NOMO-1 (cell line): ENCODE results near the gene CDKAL1.
"Not testable (repeated sequence)": the region's sequence is repeated elsewhere in the genome, so short reads cannot be mapped to it uniquely, and the experiment has no call there.

Experiments
- DNase-seq, 2 experiments: peaks; one replicate each; lab custom pipeline; 2025; ENCODE audit not compliant: unreplicated experiment in 2 of 2; lab: John Stamatoyannopoulos, UW

The CDKAL1 gene

DNA sequence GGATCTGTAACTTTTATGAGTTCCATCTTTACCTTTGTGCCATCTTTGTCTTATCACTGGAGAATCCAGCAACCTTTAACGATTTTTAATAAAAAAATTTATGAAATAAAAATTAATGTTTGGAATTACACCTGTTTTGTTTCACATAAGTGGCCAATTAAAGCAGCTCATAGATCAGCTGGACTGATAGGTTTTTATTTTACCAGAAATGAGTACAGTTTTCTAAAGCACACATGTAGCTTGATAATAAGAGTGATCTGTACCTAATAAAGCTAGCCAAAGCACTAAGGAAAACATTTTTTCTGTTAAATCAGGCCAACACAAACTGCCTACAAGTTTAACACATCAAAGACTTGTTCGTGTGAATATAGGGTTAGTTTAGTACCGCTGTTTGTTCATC lies 500.1 kb downstream of the CDKAL1 start:
- DNase-seq, result no peak

DNA sequence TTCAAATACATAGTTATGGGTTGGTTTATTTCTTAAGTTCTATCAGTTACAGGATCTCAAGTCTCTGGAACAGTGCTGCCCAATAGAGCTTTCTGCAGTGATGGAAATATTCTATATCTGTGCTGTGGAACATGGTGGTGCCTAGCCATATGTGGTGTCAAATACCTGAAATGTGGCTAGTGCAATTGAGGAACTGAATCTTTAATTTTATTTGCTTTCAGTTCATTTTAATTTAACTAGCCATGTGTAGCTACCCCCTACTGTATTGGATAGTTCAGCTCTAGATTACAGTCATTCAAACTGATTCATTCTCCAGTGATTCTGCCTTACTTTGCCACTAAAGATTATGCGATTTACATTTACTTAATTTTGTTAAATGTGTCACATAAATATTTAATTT lies 503.2 kb downstream of the CDKAL1 start:
- peak in 1 of 2 experiments; percentile 4 for DNase-seq

DNA sequence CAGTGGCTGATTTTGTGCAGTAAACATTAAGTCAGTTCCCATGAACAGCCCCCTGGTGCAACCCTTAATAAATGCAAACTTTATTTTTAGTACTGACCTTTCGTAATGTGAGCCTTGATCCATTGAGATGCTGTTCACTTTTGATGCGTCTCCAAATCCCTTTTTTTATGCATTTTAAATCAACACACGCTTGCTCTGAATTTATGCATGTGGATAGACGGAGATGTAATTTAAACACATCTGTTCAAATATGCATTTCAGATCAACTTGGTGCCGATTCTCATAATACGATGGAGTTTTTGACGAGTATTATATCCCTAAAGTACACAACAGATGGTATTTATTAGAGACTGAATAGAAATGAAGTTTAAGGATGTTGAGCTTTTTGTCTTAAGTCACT lies 505.7 kb downstream of the CDKAL1 start:
- DNase-seq, result no peak

DNA sequence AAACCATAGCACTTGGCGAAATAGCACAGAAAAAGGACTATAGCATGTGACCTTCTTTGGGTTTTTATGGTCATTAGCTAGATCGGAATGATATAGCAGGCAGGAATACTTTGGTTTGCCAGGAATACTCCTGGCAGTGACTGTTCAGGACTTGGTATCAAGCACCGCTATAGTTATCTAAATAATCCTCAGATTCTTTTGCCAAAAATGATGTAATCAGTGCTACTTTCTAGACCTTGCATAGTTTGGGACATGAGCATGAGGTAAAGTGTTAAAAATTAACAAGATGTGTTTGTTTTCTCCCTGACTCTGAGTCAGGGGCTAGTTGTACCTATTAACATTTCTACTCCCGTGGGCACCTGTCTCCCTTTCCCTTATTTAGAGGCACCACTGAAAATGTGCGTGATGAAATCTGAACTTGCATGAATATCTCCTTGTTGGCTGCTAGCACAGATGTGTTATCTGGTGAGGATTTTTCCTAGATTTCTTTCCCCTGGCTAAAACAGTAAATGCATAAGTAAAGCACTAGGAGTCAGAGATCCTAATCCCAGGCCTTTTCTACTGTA lies 511.0 kb downstream of the CDKAL1 start:
- DNase-seq, result no peak

- DNase-seq, result no peak
These were observed 512.0 kb downstream of the CDKAL1 start for GRCh38 chr6:21046276-21046675.

GRCh38 chr6:21048047-21048446 lies 513.8 kb downstream of the CDKAL1 start:
- DNase-seq, result no peak

GRCh38 chr6:21049148-21049547 lies 514.9 kb downstream of the CDKAL1 start:
- DNase-seq, result no peak

- DNase-seq, result no peak
These were observed 515.3 kb downstream of the CDKAL1 start for GRCh38 chr6:21049572-21049971.

- DNase-seq, result no peak
These were observed 516.7 kb downstream of the CDKAL1 start for GRCh38 chr6:21050935-21051334.

- DNase-seq, result no peak
These were observed 517.5 kb downstream of the CDKAL1 start for GRCh38 chr6:21051777-21052176.

- DNase-seq, result no peak
These were observed 519.4 kb downstream of the CDKAL1 start for GRCh38 chr6:21053612-21054011.

DNA sequence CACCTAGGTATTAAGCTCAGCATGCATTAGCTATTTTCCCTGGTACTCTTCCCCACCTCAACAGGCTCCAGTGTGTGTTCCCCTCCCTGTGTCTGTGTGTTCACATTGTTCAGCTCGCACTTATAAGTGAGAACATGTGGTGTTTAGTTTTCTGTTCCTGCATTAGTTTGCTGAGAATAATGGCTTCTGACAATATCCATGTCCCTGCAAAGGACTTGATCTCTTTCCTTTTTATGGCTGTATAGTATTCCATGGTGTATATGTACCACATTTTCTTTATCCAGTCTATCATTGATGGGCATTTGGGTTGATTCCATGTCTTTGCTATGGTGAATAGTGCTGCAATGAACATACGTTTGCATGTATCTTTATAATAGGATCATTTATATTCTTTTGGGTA lies 521.2 kb downstream of the CDKAL1 start:
- DNase-seq, result not testable (repeated sequence)

DNA sequence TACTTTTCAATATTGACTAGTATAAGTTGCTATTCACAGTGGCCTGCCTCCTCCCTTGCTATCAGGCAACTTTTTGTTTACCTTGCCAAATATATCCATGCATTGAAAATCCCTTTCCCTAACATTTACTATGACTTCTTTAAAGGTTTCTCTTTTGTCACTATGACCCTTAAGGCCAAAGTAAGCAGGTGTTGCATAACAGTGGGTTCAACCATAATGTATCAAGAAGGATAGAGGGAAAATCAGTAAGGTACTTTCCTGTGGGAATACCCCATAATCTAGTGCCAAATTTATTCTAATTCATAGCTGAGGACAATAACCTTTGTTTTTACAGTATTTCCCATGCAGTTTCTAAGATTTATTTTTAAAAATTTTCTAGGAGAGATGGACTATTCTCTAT lies 527.6 kb downstream of the CDKAL1 start:
- DNase-seq, result no peak

- DNase-seq, result no peak
These were observed 530.6 kb downstream of the CDKAL1 start for GRCh38 chr6:21064756-21065340.

DNA sequence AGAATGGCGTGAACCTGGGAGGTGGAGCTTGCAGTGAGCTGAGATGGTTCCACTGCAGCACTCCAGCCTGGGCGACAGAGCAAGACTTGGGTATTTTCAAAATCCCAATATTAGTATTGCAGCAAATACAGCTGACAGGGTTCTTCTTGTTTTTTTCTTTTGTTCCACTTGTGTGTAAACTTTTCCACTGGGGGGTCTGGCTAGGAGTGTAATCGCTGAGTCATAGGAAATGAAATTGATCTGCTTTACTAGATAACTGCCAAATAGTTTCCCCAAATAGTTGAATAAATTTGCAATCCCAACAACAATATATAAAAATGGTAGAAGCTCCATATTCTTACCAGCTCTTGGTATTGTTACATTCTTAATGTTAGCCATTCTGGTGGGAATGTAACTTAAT lies 533.3 kb downstream of the CDKAL1 start:
- DNase-seq, result no peak

- DNase-seq, result no peak
These were observed 536.4 kb downstream of the CDKAL1 start for GRCh38 chr6:21070620-21071019.

DNA sequence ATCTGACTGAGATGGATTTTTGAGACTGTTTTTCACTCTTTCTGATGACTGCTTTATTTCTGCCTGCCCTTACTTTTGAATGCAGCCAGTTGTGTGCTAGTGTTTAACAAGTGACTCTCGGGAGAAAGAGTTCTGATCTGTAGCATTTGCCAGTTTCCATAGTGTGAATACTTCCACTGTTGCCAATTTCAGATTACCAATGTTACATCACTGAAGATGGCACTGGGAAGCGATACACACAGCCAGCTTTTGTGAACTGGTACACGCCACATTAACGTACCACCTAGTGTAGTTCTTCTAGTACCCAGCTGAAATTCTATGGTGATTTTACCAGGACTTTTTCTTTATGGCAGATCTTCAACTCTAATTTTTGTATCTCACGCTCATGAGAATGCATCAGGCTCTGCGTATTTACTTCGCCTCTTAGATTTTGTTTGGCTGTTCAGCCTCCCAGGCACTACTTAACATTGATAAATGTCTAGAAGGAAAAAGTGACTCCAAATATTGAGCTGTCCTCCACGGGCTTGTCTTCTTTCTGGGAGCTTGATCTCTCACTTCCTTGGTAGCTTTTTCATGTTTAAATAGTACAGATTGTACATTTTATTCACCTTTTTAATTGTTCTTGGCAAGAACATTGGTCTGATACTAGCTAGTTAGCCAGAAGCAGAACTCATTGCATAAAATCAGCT lies 537.7 kb downstream of the CDKAL1 start:
- DNase-seq, result no peak

DNA sequence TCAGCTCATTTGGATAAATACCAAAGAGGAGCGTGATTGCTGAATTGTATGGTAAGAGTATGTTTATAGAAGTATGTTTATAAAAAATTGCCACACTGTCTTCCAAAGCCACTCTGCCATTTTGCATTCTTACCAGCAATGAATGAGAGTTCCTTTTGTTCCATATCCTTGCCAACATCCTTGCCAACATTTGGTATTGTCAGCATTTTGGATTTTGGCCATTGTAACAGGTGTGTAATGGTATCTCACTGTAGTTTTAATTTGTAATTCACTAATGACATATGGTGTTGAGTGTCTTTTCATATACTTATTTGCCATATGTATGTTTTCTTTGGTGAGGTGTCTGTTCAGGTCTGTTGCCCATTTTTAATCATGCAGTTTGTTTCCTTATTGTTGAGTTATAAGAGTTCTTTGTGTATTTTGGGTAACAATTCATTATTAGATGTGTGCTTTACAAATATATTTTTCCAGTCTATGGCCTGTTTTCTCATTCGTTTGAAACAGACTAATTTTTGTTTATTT lies 539.1 kb downstream of the CDKAL1 start:
- DNase-seq, result no peak

DNA sequence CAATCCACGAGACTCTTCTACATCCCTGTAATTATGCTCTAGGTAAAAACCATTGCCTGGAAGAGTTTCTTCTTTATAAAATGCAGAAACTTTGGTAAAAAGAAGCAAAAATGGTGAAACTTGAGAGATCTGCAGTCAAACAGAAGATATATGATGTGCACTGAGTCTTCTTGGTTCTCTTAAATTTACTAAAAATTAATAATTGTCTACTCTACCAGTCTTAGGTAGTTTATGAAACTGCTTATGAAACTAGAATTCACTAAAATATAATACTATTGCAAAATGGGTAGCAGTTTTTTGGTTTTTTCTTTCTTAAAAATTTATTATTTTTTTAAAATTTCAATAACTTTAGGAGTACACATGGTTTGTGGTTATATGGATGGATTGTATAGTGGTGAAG lies 540.2 kb downstream of the CDKAL1 start:
- DNase-seq, result no peak

- DNase-seq, result no peak
These were observed 541.7 kb downstream of the CDKAL1 start for GRCh38 chr6:21075986-21076385.

GRCh38 chr6:21078497-21078896 lies 544.2 kb downstream of the CDKAL1 start:
- no peak for DNase-seq

- DNase-seq, result no peak
These were observed 545.3 kb downstream of the CDKAL1 start for GRCh38 chr6:21079468-21080048.
